HG03378 (cell line): ENCODE data around the gene HLA-C.
"Not testable (repeated sequence)": the region's sequence is repeated elsewhere in the genome, so short reads cannot be mapped to it uniquely, and the experiment has no call there.

Source experiments
- ATAC-seq: cut with Tn5 transposase; IDR thresholded peaks from one replicate; pipeline ENCODE4 v1.9.1; 2021; ENCODE audit warnings: mild to moderate bottlenecking, moderate library complexity; ENCODE audit not compliant: unreplicated experiment

Gene HLA-C

GRCh38 chr6:31271641-31272357, at the start of gene HLA-C:
Gene HLA-C, minus strand, starts transcription at chr6:31272092. Its CDS starts 21 bp downstream, at chr6:31272071.
- ATAC-seq = peak; percentile 85

- no peak for ATAC-seq
Measured at GRCh38 chr6:31321005-31321707, 49.3 kb upstream of the HLA-C start.

GRCh38 chr6:31317036-31317435, 45.1 kb upstream of the HLA-C start:
- no peak for ATAC-seq

- ATAC-seq = no peak
Measured at GRCh38 chr6:31309641-31310040, 37.7 kb upstream of the HLA-C start.

GRCh38 chr6:31308845-31309175, 36.9 kb upstream of the HLA-C start:
- ATAC-seq = no peak

DNA sequence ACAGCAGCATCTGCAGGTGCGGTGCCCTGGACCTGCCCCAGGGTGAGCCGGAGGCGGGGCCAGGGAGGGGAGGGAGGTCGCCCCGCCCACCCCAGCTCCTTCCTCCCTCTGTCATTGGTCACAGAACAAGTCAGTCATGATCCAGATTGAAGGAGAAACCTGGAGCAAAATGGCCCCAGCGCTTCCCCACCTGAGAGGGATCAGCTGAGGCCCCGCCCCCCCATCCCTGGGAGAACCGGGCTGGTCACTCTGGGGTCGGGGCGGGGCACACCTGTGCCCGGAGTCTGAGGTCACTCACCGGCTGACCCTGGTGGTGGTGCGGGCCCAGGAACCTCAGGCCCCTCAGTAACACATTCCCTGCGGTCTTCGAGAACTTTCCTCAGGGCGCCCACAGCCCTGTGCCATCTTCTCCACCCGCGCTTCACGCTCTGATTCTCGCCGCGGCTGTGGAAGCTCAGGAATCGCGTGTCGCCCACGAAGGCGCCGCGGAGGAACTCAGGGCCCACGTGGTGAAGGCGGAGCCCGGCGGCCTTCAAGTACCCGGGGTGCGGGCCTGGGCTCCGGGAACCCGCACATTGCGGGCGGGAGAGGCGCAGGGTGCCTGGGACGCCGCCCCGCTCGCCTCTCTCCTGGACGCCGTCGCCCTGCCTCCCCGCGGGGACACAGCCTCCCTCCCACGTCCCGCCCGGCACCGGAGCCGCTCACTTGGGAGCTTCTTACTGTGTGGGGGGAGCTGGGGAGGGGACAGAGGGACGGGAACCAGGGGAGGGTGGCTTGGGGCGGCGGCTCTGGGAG, 36.4 kb upstream of the HLA-C start:
- ATAC-seq = no peak

GRCh38 chr6:31307669-31308049, 35.8 kb upstream of the HLA-C start:
- no peak for ATAC-seq

GRCh38 chr6:31305703-31306219, 33.9 kb upstream of the HLA-C start:
- ATAC-seq = no peak

DNA sequence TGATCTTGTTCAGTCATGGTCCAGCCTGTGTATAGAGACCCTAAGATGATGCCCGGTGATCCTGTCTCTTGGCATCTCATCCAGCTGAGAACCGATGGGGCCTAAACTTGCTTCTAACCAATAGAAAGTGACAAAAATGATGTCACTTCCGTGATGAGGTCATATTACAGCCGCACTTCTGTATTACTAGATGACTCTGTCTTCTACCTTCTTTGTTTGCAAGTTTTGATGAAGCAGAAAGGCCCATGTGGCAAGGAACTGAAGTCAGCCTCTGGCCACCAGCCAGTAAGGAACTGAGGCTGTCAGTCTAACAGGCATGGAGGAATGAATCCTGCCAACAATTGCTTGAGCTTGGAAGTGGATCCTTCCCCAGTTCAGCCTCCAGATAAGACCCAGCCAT, 32.8 kb upstream of the HLA-C start:
- ATAC-seq = no peak

DNA sequence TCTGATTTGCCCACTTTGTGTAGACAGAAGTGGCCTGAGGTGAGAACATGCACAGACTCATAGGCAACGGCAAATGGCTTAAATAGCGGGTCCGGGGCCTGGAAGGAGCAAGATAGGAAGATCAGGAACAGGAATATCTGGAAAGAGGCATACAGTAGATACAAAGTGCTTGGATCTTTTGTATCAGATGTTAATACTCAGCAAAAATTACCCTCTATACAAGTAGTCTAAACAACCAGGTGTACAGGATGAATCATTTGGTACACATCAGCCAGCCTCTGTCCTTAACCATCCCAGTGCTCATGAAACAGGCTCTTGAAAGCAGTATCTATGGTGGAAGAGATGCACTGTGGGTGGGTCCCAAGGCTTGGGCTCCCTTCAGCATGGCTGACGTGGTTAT, 28.9 kb upstream of the HLA-C start:
- ATAC-seq = no peak

DNA sequence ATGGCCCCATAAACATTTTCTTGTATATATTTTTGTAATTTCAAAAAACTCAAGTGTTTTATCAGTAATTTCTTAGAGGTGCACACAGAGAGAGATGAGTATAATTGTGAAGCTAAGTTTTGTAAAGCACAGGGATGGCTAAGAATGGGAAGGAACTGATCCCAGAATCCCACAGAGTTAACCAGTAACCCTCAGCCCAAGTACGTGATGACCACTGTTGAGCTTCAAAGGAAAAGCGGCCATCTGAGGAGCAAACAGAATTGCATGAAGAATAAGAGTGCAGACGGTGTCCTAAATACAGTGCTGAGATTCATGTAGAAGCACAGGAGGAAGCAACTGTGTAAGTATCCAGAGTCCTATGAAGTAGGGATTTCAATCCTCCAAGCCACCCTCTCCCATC, 28.1 kb upstream of the HLA-C start:
- no peak for ATAC-seq

DNA sequence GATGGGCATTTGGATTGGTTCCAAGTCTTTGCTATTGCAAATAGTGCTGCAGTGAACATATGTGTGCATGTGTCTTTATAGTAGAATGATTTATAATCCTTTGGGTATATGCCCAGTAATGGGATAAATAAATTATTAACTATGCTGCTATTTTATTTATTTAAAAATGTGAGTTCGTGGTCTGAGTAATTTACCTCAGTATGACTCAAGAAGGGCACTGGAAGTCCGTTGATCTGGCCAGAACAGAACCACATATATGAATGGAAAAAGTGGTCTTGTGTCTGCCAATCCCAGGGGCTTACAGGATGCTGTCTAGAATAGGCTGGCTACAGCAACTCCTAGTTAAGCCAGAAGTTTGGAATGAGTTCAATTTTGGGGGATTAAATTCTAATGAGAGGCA, 27.6 kb upstream of the HLA-C start:
- ATAC-seq = no peak

- ATAC-seq = no peak
Measured at GRCh38 chr6:31294056-31294455, 22.2 kb upstream of the HLA-C start.

DNA sequence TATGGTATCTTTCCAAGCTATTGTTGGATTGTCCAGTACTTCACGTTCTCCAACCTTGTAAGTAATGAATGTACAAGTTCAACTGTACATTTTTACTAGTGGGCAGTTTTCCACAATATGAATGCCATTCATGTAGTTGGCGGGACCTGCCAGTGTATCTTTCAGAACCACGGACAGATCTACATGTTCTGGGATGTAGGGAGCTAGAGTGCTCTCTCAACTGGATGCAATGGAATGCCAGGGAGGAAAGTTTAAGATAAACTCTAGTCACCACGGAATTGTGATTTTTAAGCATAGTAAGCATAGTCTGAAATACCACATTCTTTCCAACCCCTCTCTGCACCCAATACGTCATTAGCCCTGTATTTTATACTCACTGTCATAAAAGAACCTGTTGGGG, 21.5 kb upstream of the HLA-C start:
- ATAC-seq = no peak

- no peak for ATAC-seq
Measured at GRCh38 chr6:31289788-31290187, 17.9 kb upstream of the HLA-C start.

GRCh38 chr6:31287619-31288018, 15.7 kb upstream of the HLA-C start:
- ATAC-seq = no peak

- ATAC-seq = no peak
Measured at GRCh38 chr6:31285982-31286381, 14.1 kb upstream of the HLA-C start.

DNA sequence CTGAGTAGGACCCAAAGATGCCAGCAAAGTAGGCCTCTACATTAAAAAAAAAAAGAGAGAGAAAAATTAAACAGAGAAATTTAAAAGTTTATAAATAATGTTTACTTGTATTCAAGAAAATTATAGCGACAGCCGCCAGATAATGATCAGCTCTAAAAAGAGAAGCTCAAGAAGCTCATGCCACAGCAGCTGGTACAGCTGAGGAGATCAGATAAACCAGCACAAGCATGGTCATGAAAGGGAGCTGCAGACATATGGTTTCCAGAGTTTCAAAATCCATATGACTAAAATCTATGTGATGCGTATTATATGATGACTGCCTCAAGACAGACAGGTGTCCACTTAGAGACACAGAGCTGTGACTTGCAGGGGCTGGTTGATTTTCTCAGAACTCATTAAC, 13.6 kb upstream of the HLA-C start:
- no peak for ATAC-seq

- not testable (repeated sequence) for ATAC-seq
Measured at GRCh38 chr6:31279647-31280046, 7.8 kb upstream of the HLA-C start.

DNA sequence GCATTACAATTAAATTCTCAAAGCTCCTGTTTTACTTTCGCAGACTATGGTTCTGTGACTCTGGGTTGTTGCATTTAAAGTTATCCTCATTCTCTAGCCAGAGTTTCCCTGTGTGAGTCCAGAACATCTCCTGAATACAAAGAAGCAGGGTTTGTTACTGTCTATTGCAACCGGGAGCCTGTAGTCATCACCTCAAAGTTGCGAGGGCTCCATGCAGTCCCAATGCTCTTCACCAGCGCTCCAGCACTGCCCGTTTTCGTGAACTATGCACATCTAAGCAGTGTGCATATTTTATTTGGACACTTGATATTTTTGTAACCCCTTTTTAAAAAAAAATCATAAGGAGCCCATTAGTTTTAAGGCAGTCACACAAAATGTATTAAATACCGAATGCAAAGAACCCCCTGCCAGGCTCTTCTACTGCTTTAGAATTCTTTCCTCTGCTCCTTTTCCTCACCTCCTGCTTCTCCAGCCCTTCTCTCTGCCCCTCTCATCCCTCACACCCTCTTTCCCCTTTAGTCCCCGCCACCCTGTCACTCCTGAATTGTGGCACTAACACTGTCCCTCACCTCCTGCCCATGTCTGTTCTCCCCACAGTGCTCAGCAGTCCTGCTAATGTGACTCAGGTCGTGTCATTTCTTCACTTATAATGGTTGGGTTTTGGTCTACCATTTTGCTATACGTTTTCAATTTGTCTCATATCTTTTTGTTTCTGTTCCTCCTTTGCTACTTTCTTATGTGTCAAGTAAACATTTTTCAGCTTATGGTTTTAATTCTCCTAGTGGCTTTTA, 1.1 kb upstream of the HLA-C start:
- ATAC-seq = no peak

DNA sequence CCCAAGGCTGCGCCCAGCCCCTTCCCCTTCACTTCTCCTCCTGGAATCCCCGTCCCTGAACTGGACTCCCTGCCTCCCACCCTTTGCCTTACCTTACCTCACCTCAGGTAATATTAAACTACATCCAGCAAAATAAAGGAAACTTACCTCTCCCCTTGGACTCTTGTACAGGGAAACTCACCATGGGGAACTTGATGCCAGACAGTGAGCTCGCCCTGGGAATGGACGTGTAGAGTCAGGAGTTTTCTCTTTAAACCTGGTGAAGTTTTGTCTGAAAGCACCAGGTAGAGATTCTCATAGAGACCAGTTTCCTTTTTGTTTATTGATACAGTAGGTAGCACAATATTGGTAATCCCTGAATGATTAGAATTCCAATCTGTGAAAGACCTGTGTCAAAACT, 544 bp upstream of the HLA-C start:
- no peak for ATAC-seq
